RKO (cell line): ENCODE measurements around the gene GRAMD1A.
"Not testable (repeated sequence)": the region's sequence is repeated elsewhere in the genome, so short reads cannot be mapped to it uniquely, and the experiment has no call there.

Experiments used
- DNase-seq: peaks from one replicate; pipeline ENCODE4 v3.0.0-alpha.2; 2016; ENCODE audit warnings: low spot score

The GRAMD1A gene

DNA sequence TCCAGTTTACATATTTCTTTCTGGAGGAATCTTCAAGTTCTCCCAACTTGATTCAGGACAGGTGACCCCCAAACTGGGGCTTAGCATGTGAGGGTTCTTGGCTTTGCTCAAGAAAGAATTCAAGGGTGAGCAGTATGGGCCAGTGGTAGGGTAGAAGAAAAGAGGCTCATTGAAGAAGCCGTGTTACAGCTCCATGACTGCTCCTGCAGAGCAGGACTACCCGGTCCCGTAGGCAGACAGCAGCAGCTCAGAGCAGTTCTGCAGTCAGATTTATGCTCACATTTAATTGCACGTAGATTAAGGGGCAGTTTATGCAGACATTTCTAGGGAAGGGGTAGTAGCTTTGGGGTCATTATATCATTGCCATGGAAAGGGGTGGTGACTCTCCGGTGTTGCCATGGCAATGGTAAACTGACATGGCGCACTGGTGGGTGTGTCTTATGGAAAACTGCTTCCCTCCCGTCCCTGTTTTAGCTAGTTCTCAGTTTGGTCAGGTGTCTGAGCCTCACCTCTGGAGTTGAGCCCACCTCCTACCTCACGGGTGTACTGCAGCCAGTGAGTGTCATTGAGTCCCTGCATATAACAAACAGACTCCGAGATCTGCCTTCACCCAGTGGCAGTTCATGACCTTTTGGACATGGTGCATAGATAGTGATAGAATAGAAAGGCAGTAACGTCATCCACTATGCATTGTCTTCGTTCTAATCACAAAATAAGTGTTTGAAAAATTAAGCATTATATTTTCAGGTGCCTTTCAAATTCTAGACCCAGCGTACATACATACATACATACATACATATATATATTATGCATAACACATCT lies 20.1 kb upstream of the GRAMD1A start:
- DNase-seq: no peak

DNA sequence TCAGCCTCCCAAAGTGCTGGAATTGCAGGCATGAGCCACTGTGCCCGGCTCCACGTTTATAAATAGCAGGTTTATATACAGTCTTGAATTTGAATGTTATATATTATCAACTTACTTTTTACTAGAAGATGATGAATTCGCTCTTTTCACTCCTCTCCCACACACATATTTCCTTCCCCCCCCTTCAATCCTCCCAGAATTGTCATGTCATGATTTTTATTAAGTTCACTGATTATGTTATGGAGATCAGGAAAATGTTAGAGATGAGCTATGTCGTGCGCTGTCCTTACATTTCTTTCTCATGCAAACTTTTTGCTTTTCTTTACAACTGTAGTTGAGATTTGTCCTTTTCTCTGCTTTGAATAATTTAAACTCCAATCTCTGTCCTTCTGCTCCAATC lies 17.8 kb upstream of the GRAMD1A start:
- no peak for DNase-seq

DNA sequence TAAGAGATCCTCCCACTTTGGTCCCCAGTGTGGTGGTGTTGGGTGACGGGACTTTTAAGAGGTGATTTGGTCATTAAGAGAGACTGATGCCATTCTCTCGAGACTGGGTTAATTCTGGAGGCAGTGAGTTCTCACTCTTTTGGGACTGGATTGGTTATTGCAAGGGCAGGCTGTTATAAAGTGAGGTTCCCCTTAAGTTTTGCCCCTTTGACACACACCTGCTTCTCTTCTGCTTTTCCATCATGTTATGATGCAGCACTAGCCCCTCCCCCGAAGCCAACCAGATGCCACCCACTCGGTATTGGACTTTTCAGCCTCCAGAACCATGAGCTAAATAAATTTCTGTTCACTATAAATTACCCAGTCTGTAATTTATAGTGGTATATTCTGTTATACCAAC lies 16.3 kb upstream of the GRAMD1A start:
- no peak for DNase-seq

DNA sequence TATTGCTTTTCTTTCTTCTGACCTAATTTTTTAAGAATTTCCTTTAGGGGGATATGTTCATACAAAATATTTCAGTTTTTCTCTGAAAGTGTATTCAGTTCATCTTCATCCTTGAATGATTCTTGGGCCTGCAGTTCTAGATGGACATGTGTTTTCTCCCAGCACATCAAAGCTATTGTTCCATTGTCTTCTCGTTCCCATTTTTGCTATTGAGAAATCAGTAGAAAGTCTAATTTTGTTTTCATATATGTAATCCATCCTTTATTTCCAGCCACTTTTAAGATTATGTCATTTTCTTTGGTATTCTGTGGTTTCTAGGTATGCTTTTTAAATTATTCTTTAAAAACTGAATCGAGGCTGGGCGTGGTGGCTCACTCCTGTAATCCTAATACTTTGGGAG lies 15.8 kb upstream of the GRAMD1A start:
- no peak for DNase-seq

DNA sequence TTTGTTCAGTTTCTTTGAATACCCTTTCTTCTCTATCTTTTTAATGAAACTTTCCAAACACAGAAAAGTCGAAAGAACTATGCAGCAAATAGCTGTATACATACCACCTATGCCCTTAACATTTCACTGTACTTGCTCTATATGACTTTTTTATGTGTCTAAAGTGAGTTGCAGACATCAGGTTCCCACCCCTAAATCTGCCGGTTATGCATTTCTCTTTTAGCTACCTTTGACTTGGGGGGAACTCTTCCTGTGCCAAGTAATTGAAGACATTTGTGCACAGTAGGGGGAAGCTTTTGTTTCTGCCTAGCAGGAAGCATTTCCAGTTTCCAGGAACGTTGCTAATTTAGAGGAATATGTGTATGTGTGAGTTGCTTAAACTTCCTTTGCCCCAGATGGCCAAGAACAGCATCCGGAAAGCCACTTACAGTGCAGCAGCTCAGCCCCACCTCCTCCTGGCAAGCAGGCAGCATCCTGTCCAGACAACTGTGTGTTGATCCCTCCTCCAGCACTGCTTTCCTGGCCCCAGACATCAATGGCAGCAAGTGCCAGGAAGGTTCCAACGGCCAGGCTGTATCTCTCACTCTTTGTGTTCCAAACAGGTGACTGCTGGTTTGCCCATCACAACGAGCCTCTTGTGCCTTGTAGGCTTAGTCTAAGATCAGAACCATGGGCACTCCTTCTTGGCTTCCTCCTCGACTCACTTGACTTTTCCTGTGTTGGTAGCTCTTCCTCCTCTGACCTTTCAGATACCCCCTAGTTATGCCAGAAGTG lies 14.7 kb upstream of the GRAMD1A start:
- DNase-seq: no peak

DNA sequence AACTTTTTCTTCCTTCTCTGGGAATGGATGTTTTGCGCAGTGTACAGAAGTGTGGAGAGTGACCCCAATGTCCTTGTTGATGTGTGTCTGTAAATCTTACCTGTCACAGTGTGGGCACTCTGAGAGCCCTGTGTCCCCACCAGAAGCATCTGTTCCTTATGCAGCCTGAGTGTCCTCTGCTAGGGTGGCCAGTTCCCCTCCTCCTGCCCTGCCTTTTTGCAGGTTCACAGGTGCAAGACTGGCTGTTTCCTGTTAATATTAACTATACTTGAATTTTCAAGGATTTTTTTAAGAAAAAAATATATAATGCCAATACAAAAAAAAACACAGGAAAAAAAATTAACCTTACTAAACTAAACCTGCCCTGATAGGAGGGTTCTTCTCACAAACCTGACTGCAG lies 12.0 kb upstream of the GRAMD1A start:
- no peak for DNase-seq

DNA sequence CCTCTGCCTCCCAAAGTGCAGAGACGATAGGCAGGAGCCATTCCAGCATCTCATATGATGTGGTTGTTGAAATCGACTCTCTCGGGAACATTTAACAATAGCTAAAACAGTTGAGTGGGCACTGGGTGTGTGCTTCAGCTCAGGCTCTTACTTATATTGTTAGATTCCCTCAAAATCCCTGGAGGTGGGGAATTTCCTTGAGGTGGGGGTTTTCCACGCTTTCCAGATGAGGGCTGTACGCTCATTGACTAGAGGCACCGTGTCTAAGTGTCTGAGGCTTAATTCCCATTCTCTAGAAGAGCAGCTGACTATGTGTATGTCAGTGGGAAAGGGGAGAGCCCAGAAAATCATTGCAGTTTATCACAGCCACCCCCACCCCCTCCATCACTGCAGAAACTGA lies 10.8 kb upstream of the GRAMD1A start:
- no peak for DNase-seq

DNA sequence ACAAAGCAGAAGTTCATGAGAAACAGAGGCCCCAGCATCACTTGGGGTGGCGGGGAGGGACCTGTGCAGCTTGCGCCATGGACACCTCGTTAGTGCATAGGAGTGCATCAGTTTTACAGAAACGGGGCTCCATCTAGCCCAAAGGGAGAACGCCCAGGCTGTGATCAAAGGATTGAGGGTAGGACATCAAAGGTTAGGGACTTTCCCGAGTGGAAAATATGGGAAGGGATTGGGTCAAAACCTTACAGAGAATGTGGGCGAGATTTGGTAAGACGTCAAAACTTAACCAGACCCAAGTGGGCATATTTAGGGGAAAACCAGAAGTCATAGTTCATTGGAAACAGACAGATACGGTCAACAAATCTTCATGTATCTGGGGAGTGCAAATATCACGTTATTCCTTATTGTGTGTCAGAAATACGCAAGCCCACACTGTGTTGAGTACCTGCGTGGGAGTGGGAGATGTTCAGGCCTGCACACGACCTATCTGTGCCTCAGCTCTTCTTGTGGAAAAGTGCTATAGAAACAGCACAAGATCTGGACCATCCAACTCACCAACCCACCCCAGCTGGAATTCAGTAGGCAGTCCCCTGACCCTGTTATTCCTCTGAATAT lies 9.4 kb upstream of the GRAMD1A start:
- DNase-seq: no peak

DNA sequence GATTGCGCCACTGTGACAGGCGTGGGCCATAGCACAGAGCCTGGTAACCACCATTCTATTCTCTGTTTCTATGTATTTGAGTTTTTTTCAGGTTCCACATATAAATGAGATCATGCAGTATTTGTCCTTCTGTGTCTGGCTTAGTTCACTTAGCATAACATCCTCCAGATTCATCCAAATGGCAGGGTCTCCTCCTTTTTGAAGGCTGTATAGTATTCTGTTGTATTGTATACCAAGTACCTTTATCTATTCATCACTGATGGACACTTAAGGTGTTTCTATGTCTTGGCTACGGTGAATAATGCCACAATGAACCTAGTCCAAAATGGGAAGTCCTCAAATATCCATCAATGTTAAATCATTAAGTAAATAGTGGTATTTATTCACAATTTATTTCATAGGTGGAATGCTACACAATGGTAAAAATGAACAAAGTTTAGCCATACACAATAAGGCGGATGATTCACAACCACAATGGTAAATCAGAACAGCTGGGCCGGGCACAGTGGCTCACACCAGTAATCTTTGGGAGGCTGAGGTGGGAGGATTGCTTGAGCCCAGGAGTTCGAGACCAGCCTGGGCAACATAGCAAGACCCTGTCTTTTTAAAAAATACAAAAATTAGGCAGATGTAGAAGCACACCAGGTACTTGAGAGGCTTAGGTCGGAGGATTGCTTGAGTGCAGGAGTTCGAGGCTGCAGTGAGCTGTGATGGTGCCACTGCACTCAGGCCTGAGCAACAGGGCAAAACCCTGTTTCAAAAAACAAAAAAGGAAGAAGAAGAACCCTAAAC lies 8.4 kb upstream of the GRAMD1A start:
- DNase-seq: no peak

DNA sequence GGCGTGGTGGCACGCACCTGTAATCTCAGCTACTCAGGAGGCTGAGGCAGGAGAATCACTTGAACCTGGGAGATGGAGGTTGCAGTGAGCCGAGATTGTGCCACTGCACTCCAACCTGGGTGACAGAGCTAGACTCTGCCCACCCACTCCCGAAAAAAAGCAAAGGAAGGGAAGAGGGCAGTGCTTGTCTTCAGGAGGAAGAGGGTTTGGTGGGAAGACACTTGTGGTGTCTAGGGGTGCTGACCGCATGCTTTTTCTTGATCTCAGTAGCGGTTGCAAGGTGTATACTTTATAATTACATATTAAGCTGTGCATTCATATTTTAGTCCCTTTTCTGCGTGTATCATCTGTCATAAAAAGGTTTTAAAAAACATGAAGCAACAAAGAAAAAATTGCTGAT lies 7.5 kb upstream of the GRAMD1A start:
- not testable (repeated sequence) for DNase-seq

DNA sequence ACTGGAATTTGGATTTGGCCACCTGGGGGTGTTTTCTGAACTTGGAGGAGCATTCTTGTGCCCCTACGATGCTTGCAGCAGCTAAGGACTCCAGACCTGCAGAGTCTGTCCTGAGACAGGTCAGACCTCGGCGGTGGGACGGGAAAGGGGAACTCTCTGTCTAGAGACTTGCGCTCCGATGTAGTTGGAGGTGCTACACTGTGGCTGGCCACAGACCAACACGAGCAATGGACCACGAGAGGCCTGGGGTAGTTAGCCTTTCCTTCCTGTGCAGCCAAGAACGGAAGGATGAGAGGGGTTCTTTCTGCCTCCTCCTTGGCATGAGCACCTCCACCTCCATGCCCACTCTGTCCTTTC lies 5.9 kb upstream of the GRAMD1A start:
- no peak for DNase-seq

DNA sequence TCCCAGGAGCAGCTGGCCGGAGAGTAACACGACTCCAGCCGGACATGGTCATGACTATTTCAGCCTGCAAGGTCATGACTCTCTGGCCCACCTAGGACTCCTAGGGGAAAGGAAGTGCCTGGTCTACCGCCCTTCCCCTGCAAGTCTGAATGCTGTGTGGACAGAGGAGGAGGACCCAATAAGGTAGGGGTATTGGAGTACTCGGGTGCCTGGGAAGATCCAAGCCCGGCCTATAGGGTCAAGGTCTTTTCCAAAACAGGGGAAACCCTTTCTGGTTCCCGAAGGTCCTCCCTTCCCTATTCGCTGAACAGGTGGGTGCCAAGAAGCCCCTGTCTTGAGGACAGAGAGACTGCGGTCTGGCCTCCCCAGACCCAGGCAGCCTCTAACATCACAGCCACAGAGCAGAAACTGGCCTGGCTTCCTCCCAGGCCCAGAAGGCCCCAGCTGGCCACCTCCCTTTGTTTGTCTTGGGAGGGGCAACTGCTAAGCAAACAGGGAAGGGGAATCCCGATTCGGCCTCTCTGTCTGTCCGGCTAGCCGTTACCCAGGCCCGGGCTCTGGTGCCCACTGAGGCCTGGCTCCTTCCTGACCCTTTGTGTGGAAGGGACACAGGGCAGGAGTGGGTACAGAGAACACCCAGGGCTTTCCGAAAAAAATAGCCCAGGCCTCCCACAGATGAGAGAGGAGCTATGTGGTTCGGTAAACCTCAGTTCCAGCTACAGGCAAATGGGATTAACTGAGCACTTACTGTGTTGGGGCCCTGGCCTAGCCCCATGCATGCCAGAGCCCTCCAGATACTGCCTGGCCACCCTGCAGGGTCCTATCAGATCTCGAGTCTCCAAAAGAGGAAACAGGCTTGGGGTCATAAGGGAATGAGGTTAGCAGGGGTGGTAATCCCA lies 5.2 kb upstream of the GRAMD1A start:
- DNase-seq: no peak

DNA sequence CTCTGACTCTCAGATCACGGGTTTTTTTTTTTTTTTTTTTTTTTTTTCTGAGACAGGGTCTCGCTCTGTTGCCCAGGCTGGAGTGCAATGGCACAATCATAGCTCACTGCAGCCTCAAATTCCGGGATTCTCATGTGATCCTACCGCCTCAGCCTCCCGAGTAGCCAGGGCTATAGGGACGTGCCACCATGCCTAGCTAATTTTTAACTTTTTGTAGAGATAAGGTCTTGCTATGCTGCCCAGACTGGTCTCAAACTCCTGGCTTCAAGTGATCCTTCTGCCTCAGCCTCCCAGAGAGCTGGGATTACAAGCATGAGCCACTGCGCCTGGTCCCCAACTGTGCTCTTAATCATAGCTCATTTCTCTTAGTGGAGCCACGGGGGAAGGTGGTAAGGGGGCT lies 4.6 kb upstream of the GRAMD1A start:
- no peak for DNase-seq

DNA sequence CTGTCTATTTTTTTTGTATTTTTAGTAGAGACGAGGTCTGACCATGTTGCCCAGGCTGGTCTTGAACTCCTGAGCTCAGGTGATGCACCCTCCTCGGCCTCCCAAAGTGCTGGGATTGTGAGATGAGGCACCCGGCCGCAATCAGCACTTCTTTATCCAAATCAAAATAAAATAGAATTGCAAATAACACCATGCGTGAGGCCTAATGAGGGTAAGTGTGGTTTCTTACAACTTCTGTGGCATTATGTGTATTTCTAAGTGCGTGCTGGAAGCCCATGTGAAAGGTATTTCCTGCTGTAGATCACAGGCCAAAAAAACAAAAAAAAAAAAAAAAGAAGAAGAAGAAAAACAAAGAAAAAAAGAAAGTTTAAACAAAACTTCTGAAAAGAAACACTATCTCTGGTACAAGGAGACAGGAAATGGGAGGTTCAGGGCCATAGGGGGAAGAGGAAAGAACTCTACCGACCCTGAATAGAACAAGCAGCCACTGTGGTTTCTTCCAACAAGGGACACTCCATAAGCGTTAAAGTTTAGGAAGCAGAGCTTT lies 3.0 kb upstream of the GRAMD1A start:
- DNase-seq: no peak

DNA sequence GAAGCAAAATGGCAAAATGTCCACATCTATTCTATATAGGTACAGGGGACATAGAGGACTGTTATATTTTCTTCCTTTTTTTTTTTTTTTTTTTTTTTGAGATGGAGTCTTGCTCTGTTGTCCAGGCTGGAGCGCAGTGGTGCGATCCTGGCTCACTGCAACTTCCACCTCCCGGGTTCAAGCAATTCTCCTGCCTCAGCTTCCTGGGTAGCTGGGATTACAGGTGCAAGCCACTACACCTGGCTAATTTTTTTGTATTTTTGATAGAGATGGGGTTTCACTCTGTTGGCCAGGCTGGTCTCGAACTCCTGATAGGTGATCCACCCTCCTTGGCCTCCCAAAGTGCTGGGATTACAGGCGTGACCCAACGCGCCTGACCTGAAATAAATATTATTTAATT lies 1.9 kb upstream of the GRAMD1A start:
- not testable (repeated sequence) for DNase-seq

DNA sequence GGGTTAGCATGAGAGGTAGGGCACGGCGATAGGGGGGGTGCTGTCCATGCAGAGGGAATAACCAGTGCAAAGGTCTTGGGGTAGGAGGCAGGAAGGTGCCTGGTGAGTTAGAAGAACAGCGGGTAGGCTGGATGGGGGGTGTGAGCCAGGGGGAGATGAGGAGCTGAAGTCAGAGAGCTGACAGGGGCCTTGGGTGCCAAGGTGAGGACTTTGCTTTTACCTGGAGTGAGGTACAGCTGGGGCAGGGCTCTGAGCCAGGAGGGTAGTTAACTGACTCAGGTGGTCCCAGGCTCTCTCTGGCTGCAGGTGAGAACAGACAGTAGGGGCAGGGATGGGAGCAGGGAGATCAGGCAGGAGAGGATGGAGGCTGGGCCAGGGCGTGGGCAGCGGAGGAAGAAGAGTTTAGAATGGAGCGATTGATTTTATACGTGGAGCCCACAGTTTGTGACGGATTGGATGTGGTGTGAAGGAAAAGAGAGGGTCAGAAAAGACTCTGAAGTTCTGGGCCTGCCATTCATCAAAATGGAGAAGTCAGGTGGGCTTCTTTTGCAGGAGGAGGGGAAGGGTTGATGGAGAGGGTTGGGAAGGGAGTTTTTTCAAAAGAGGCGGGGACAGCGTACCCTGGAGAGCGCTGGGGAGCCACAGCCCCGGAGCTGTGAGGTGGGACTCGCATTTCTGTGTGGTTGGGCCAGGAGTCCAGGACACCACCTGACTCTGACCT lies 1.2 kb upstream of the GRAMD1A start:
- no peak for DNase-seq

DNA sequence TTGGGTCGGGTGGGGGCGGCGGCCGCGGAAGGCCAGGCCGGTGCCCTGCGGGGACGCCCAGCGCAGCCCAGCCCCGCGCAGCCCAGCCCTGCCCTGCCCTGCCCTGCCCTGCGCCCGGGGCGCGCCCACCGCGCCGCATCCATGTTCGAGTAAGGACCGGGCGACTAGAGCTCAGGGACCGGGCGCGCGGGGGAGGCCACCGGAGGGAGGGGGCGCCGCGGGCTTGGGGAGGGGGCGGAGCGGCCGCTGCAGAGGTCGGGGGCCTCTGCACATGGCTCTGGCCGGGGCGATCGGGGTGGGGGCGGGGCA lies 169 bp downstream of the GRAMD1A start:
- no peak for DNase-seq

DNA sequence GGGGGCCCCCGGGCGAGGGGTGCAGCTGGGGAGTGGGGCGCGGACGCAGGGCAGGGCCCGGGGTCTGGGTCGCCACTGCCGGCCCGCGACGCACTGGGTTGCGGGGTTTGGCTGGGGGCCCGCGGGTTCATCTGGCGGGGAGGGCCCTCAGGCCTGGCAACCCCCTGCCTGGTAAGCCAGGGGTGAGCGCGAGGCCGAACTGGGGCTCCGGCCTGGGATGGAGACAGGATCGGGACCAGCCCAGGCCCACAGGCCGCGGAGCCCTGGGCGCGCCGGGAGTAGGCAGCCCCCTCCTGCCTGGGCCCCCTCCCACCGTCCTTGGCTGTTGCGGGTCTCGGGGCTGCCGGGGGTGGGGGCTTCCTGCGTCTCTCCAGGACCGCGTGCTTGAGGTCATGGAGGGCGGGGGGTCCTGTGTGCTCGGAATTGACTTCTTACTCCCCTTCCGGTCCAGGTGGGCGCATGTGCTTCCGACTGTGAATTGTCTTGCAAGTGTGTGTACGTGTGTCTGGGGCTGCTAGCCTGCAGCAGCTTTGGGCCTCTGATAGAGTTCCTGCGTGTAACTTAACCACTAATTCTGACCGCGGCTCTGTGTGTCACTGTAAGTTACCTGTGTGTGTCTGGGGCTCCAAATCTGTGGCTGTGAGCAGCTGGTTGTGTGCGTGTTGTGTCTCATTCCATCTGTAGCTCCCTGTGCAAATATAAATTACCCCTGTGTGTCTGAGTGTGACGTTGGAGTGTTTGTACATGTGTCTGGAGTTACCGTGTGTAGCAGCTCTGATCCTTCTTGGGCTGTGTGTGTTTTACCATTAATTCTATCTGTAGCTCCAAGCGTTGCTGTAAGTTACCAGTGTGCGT lies 751 bp downstream of the GRAMD1A start:
- DNase-seq: peak; percentile 55

DNA sequence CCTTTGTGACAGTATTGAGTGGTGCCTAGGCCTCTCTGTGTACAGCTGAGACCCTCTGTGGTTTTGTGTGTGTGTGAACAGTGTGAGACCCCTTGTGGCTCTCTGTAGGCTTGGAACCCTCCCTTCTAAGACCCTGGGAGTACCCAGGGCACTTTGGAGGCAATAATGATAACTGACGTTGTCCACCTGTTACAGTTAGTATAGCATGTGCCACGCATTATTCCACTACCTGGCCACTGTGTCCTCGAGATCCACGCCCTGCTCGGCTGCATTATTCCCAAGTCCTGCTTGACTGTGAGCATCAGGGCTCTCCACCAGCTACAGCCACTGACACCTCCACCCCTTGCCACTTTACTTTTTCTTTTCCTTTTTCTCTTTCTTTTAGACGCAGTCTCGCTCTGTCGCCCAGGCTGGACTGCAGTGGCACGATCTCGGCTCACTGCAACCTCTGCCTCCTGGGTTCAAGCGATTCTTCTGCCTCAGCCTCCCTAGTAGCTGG lies 2.0 kb downstream of the GRAMD1A start:
- DNase-seq: no peak
